ENCODE data around the gene ZNF785.
A peak's percentile ranks its signal among the peaks of the same experiment; 100 is the strongest.
"Not testable (repeated sequence)": the region's sequence is repeated elsewhere in the genome, so short reads cannot be mapped to it uniquely, and the experiment has no call there.

ZNF785 gene

DNA sequence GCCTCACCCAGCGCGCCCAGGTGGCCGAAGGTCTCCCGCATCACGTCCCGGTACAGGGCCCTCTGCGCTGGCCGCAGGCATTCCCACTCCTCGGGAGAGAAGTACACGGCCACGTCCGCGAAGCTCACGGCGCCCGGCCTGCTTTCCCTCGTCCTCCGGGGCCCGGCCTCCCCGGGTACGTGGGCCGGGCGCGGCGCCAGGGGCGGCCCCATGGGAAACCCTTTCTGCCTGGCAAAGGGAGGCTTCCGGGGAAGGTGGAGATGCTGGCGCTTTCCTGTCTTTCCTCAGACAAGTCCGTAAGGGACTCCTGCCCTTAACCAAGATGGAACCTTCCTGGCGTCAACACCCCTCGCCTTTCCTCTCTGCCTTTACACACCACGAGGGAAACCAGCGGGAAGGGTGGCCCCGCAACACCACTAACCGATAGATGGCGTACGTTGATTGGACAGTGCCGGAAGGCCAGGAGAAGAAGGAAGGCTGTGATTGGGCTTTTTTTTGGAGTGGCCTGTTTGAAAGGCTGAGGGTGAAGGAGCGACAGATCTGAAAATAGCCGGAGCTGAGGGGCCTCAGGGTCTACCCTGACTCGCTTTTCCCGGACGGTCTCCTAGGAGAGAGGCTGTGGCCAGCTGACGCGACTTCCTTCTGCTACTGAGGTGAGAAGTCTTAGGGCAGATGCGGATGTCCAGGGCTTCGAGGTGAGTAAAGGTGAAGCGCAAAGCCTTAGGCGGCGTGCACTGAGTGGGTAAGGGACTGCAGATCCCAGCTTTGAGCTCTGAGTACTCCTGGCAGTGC is at the start of gene ZNF785:
ZNF785 (minus strand) TSS at position 298 of the 792 bp plus-strand sequence; CDS start at position 212, 86 bp downstream.
- peak; percentile 100 for DNase-seq

- DNase-seq = no peak
Measured at GRCh38 chr16:30633526-30633925, 48.0 kb upstream of the ZNF785 start.

DNA sequence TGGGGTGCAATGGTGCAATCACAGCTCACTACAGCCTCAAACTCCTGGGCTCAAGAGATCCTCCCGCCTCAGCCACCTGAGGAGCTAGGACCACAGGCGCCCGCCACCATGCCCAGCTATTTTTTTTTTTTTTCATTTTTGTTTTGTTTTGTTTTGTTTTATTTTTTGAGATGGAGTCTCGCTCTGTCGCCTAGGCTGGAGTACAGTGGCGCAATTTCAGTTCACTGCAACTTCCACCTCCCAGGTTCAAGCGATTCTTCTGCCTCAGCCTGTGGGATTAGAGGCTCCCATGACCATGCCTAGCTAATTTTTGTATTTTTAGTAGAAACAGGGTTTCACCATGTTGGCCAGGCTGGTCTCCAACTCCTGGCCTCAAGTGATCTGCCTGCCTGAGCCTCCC is 47.0 kb upstream of the ZNF785 start:
- DNase-seq = not testable (repeated sequence)

GRCh38 chr16:30628628-30629540 is 43.4 kb upstream of the ZNF785 start:
- peak; percentile 85 for DNase-seq

DNA sequence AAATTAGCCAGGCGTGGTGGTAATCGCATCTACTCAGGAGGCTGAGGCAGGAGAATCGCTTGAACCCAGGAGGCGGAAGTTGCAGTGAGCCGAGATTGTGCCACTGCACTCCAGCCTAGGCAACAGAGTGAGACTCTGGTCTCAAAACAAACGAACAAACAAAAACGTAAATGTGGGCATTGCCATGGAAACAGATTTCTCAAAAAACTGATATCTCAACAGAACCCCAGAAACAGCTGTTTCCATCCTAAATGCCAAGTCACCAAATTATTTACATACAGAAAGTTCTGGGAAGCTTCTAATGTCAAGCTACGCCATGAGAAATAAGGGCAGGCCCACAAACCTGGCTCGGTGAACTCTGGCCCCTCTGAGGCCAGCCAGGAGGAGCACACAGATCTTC is 40.7 kb upstream of the ZNF785 start:
- no peak for DNase-seq

DNA sequence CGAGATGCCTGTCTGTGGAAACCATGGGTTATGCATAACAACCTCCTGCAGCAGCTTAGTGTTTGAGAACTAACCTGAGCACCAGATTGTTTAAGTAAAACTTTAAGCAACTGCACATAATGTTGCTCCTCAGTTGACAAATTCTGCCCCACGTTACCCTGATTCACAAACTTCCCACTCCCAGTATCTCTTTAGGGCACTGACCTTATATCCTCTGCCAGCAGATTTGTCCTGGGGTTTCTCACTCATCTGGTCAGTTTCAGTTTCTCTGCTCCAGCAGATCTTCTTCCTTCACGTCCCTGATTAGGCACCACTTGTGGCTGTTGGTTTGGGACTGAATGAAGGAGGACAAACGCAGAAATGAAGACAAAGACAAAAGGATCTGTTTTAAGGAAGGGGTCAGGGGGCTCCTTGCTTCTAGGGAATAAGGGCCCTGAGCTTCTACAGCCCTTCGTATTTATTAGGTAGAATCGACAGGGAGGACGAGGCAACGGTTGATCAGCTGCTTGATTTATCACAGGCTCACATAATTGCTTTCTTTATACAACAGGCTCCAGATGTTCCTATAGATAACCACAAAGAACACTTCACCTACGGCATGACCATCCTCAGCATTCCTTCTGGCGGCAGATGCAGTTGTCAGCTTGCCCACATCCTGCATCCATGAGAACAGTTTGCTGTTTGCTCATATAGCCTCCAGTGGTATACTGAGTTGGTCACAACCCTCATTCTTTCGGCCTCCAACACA is 38.2 kb upstream of the ZNF785 start:
- no peak for DNase-seq

DNA sequence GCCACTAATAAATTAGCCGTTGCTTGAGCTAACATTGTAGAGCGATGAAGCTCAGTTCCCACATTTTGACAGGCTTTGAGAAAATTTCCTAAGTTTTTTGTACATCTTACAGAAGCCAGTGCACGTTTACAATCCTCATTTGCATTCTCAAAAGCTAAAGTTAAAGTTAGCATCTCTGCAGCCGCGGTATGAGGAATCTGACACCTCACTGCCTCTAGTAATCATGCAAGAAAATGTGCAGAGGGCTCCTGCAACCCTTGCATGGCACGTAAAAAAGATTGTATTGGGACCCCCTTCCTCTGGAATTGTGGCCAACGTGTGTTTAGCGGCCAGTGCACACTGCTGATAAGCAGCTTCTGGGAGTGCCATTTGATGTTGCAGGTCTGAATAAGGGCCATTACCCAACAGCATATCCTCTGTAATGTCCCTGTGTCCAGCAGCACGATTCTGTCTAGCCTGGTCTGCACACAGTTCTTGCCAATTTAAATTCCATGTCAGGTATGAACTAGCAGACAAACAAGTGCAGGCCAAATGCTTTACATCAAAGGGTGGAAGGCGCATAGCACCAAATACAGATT is 37.0 kb upstream of the ZNF785 start:
- no peak for DNase-seq

DNA sequence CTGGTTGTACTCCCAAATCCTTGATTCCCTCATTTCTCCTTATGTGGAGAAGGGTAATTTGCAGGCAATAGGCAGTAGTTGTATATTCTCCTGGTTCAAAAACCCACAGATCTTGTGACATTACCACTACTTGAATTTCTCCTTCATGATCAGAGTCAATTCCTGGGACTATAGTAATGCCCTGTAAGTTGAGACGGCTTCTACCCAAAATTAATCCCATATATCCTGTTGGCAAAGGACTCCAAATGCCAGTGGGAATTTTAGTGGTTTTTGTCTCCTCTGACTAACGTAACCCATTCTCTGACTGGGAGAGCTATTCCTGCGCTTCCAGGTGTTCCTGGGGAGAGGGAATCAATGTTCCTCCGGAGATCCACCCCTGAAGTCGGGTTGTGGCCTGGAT is 36.3 kb upstream of the ZNF785 start:
- DNase-seq = no peak

- DNase-seq = peak; percentile 41
Measured at GRCh38 chr16:30620169-30620568, 34.7 kb upstream of the ZNF785 start.

DNA sequence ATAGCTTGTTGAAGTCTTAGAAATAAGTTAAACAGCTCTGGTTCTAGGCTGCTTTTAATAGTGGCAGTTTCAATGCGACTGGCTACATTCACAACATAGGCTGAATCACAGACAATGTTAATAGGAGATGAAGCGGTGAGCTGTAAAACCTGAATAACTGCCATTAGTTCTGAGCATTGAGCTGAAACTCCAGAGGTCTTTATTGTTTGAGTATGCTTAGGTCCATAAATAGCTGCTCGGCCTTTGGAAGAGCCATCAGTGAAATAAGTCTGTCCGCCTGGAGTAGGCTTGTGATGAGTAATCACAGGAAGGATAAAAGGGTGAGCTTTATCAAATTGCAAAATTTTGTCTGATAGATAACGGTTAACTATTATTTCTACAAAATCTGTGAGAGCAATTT is 34.1 kb upstream of the ZNF785 start:
- DNase-seq = peak; percentile 15

- DNase-seq = no peak
Measured at GRCh38 chr16:30619202-30619601, 33.7 kb upstream of the ZNF785 start.

GRCh38 chr16:30615358-30616091 is 30.0 kb upstream of the ZNF785 start:
- peak; percentile 93 for DNase-seq

GRCh38 chr16:30609926-30610839 is 24.7 kb upstream of the ZNF785 start, which contains the start of gene ZNF689:
TSS of gene ZNF689 (minus strand) at chr16:30610389. CDS start at chr16:30610041, 348 bp downstream.
- DNase-seq = peak; percentile 98

- peak; percentile 72 for DNase-seq
Measured at GRCh38 chr16:30609002-30609925, 23.8 kb upstream of the ZNF785 start.

- DNase-seq = no peak
Measured at GRCh38 chr16:30606004-30606403, 20.5 kb upstream of the ZNF785 start.

DNA sequence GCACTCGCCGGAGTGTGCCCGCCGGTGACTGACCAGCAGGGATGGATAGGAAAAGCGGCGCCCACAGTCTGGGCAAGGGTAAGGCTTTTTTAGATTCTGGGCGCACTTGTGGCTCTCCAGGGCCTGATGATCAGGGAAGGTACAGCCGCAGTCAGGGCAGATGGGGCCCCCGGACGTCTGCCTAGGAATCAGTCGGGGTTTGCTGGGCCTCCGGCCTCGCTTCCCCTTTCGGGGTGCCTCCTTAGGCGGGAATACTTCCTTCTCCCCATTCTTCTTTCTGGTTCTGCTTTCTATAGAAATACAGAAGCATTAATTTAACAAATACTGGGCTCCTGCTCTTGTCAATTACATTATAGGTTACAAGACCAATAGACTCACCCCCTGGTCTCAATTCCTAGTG is 19.7 kb upstream of the ZNF785 start:
- no peak for DNase-seq

- no peak for DNase-seq
Measured at GRCh38 chr16:30604316-30604947, 18.9 kb upstream of the ZNF785 start.

DNA sequence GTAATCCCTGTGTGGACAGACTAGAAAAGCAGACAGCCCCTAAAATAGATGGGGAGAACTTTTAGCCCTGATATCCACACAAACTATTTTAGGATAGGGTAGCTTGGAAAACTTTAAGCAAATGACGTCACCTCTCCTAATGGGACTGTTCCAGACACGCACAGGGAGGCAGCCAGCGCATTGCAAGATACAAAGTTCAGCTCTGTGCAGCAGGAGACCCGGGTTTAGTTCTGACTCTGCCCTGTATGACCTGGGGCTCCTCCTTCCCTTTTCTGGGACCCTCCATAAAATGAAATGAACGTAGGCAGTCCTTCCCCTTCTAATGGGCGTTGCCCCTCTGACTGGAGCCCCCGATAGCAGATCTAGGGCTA is 18.4 kb upstream of the ZNF785 start:
- no peak for DNase-seq

- DNase-seq = no peak
Measured at GRCh38 chr16:30602616-30603277, 17.2 kb upstream of the ZNF785 start.

All from NCI-H146 (cell line).